KG1 (cell line): ENCODE results near the gene UTP14A.
"Not testable (repeated sequence)": the region's sequence is repeated elsewhere in the genome, so short reads cannot be mapped to it uniquely, and the experiment has no call there.

ENCODE experiments used
- DNase-seq: peaks from one replicate; lab custom pipeline; 2025; lab: John Stamatoyannopoulos, UW

Gene UTP14A, protein sequence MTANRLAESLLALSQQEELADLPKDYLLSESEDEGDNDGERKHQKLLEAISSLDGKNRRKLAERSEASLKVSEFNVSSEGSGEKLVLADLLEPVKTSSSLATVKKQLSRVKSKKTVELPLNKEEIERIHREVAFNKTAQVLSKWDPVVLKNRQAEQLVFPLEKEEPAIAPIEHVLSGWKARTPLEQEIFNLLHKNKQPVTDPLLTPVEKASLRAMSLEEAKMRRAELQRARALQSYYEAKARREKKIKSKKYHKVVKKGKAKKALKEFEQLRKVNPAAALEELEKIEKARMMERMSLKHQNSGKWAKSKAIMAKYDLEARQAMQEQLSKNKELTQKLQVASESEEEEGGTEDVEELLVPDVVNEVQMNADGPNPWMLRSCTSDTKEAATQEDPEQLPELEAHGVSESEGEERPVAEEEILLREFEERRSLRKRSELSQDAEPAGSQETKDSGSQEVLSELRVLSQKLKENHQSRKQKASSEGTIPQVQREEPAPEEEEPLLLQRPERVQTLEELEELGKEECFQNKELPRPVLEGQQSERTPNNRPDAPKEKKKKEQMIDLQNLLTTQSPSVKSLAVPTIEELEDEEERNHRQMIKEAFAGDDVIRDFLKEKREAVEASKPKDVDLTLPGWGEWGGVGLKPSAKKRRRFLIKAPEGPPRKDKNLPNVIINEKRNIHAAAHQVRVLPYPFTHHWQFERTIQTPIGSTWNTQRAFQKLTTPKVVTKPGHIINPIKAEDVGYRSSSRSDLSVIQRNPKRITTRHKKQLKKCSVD

DNA sequence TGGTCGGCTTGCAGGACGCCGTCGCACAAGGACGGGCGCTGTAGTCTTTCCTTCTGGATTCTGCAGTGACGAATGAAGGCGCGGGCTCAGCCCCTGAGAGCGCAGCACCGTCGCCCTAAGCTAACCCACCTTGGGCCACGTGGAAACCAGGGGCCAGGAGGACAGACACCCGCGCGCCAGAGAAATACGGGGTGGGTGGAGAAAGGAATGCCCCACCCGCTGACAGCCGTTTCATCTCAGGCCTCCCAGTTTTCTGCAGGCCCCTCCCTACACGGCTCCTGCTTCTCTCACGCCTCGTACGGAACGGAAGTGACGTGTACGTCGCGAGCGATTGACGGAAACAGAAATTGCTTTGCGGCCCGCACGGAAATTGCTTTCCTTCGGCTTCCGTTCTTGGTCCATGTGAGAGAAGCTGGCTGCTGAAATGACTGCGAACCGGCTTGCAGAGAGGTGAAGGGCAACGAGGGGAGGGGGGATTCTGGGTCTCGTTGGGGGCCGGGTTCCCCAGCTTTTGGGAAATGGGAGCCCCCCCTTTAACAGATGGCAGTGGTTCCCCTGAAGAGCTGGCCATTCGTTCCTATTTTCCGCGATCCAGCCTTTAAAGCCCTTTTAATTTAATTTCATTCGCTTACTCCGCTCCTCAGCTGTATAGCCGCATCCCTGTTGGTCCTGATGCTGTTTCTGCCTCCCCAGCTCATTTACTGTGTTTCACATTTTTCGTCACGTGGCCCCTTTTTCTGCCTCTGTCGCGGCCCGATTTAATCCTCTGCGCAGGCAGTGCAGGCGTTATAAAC lies at the start of gene UTP14A:
TSS of gene UTP14A (plus strand) at position 378 of the 794 bp plus-strand sequence. CDS start at position 425, 47 bp downstream.
- peak; percentile 24 for DNase-seq

DNA sequence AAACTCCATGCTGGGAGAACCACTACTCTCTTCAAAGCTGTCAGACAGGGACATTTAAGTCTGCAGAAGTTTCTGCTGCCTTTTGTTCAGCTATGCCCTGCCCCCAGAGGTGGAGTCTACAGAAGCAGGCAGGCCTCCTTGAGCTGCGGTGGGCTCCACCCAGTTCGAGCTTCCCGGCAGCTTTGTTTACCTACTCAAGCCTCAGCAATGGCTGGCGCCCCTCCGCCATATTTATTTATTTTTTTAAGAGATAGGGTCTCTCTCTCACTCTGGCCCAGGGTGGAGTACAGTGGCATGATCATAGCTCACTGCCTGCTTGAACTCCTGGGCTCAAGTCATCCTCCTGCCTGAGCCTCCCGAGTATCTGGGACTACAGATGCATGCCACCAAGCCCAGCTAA lies 46.8 kb upstream of the UTP14A start:
- DNase-seq, result not testable (repeated sequence)

DNA sequence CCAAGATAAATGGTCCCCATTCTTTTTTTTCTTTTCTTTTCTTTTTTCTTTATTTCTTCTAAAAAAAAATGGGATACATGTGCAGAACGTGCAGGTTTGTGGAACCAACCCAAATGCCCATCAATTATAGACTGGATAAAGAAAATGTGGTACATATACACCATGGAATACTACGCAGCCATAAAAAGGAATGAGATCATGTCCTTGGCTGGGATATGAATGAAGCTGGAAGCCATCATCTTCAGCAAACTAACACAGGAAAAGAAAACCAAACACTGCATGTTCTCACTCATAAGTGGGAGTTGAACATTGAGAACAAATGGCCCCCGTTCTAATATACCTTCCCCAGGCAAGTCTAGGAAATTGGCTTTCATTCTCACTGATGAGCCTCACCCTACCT lies 39.6 kb upstream of the UTP14A start:
- not testable (repeated sequence) for DNase-seq

DNA sequence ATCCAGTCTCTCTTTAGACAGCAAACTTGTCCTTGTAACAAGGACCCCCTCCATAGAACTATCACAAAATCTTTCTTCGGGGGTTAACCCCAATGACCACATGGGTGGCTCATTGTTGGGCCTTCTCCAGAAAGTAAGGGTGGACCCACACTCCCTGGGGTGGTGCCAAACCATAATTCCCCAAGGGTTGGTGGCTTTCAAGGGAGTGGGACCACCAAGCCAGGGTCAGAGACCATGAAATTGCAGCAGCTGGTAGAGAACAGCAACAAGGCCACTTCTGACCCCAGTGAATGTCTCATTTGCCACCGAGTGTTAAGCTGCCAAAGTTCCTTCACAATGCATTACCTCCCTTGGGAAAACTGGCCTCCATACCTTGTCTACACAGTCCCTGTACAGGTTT lies 33.4 kb upstream of the UTP14A start:
- no peak for DNase-seq

DNA sequence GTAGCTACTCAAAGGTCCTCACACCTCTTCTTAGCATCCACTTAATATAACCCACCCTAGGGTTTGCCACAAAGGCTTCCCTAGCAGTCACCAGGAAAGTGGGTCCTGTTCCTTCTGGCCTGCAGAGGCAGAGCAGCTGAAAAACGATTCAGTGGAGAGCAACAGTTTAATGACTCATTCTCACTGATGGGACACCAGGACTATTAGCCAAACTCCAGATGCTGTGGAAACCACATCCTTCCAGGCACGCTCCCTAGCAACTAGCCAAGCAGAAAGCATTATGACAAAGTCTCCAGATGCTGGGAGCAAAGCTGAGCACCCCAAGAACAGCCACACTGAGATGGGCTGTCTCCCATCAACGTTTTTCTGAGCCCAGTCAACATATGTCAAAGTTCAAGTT lies 30.3 kb upstream of the UTP14A start:
- no peak for DNase-seq

DNA sequence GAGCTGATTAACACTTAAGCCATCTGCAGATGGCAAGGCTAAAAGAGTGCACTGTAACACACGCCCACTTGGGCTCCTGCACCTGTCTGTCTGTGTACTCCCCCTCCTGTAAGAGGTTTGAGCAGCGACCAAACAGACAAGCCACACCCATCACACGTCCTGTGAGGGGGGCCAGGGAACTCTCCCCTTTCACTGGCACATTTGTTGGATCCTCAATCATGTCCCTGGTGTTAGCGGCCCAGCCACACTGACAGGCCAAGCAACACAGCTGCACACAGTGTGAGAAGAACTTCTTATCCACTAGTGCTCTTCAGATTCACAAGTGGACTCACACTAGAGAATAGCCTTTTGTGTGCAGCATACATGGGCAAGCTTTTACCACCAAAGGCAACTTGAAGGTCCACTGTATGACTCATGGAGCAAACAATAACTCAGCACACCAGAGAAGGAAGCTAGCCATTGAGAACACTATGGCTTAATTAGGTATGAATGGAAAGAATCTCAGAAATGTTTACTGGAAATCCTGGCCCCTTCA lies 29.1 kb upstream of the UTP14A start:
- no peak for DNase-seq

DNA sequence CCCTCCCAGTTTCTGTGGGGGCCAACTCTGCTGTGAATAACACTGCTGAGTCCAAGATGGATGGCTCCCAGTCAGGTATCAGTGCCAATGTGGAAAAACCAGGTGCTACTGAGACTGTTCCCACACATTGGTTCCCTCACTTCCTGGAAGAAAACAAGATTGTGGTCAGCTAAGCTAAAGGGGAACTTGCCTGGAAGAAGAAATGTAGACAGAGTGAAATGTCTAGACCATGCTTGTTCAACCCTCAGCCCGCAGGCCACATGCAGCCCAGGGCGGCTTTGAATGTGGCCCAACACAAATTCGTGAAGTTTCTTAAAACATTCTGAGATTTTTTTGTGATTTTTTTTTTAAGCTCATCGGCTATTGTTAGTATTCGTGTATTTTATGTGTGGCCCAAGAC lies 28.6 kb upstream of the UTP14A start:
- DNase-seq, result no peak

DNA sequence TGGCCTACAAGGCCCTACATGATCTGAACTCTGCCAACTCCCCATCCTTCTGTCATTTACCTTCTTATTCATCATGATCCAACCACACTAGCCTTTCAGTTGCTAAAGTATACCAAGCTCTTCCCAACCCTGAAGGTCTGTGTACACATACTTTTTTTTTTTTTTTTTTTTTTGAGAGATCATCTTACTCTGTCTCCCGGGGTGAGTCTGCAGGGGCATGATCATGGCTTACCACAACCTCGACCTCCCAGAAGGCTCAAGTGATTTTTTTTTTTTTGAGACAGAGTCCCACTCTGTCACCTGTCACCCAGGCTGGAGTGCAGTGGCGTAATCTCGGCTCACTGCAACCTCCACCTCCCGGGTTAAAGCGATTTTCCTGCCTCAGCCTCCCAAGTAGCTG lies 5.9 kb upstream of the UTP14A start:
- DNase-seq, result no peak

DNA sequence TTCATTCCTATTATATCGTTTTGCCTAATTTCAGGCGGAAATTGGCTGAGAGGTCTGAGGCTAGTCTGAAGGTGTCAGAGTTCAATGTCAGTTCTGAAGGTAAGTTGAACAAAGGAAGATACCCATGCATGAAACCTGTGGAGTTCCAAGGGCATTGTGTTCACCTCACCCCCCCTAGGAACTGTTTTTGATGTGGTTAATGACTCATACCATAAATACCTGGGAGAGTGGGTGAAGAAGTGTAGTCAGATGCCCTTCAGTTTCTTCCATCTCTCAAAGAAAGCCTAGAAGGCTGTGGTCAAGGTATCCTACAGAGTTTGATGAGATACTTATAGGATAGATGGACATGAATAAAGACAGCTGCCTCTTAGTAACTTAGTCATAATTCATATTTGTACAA lies 2.7 kb downstream of the UTP14A start:
- DNase-seq, result no peak

DNA sequence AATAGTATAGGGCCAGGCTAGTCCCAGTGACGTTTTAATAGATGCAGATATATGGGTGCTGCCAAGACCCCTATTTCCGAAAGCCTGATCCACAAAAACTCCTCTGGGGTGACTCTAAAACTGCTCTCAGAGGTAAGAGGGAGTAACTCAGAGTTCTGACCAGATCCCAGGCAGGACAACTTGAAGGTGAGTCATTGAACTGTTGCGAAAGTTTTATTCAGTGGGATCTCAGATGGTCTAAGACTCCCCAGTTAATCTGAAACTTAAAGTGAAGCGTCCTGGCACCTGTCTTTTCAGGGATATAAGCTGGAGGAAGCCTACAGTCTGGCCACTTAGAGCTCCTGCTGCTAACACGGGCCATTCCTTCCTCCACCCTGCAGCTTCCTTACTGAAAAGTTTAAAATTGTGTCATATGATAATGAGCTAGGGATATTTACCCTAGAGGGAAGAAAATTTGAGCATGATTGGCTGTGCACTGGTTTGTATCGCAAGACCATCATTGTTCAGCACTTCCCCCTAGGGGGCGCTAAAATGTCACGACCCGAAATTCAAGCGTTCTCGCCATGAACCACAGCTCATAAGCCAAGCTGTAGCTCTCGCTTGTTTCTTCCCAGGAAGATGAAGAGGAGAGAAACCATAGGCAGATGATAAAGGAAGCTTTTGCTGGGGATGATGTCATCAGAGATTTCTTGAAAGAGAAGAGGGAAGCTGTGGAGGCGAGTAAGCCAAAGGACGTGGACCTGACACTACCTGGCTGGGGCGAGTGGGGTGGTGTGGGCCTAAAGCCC lies 19.5 kb downstream of the UTP14A start:
- DNase-seq, result peak; percentile 1

DNA sequence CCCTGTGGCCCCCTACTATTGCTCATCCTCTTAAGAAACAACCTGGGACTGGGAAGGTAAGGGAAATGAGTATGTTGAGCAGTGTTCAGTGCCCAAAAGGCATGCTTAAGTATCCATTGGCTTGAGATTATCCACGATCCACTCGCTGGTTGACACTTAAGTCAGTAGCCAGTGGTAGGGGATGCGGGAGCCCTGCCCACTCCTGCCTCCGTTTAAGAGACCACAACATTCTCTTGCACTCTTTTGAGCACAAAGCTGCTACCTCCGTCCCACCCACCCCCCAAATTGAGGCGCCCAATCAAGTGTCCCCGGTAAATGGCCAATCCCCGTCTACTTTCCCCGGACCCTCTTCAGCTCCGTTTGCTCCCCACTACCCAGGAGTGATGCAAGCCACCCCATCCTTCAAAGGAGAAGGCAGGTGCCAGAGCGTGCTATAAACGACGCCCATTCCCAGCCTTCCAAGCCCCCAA lies 25.0 kb downstream of the UTP14A start:
- no peak for DNase-seq

DNA sequence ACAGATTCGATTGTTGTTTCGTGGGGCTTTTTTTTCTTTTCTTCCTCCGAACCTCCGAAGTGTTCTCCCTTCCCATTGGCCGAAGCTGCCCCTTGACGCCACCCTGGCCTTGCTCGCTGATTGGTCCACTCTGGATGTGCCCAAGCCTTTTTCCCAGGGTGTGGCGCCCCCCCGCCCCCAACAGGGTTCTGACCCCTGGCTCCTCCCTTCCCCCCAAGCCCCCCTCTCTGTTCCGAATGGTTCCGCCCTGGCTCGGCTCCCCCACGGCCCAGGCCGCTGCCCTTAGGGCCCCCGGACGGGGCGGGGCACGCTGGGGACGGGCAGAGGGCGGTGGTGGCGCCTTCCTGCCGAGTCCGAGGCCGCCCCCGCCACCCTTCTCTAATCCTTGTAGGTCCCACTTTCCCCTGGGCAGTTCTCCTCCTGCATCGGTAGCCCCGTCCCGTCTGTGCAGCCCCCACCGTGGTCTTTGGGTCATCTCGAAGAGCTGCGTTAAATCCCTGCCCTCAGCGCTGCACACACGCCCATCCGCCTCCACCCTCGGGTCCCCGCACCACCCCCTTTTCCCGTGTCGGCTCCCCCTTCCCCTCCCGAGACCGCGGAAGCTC lies 25.5 kb downstream of the UTP14A start:
- DNase-seq, result no peak

DNA sequence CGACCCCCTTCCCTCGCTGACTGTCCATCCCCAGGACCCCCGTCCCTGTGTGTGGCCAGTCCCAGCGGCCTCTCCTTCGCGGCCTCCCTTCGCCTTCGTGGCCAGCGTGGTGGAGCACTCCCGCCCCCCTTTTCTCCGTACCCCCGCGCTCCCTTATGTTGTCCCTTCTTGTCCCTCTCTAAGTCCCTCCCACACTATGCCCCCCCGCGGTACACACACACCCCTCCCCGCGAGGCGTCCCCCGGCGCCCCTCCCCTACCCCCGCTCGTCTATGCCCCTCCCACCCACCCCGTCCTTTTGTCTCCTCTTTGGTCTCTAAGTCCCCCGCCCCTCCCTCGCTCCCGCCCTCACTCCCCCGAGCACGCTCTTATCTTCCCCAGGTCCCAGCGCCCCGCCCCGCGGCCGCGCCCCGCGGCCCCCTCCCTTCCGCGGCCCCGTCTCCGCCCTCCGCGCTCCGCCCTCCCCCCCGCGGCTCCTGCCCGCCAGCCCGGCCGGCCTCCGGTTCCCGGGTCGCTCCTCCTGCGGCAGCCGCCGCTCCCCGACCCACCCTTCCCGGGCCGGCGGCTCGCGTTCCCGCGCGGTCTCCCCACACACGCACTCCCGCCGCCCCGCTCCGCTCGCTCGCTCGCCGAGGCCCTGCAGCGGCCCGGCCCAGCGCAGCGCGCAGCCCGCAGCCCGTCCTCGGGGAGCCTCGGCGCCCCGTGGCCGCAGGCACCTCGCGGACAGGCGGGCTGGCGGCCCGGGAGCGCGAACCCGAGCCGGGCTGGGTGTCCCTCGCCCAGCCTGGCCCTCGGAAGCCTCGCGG lies 26.3 kb downstream of the UTP14A start:
- no peak for DNase-seq

DNA sequence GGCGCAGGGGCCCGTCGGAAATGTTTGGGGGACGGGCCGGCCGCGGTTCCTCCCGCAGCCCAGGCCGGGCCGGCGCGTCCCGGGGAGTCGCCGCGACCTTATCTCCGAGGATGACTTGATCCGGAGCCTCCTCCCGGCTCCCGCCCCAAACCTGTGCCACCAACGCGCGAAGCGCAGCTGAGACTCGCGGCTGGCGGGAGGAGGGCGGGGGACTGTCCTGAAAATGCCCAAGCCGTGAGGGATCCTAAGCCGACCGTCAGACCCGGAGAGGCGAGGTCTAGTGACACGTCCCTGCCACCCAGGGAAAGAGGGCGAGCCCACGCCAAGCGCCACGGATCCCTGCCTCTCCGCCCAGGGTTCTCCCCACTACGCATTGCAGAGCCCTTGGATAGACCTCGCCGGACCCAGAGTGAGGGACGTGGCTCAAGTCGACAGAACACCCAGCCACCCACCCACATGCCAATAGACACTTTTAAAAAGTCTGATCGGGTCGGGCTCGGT lies 26.9 kb downstream of the UTP14A start:
- no peak for DNase-seq

DNA sequence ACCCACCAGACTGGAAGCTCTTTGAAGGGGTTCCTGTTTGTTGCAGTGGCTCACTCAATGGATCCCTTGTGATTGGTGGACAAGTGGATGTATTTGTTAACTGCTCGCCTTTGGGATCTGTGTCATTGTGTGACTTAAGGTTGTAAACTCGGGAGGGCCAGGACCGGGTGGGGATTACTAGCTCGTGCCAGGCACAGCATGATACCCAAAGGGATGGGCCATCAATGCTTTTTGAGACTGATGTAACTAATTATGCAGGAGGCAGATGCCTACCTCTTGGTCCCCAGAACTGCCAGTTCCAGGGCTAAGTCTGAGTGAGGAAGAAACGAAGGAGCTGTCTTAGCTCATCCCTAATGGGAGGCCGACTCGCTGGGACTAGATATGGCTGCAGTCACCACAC lies 27.7 kb downstream of the UTP14A start:
- no peak for DNase-seq

DNA sequence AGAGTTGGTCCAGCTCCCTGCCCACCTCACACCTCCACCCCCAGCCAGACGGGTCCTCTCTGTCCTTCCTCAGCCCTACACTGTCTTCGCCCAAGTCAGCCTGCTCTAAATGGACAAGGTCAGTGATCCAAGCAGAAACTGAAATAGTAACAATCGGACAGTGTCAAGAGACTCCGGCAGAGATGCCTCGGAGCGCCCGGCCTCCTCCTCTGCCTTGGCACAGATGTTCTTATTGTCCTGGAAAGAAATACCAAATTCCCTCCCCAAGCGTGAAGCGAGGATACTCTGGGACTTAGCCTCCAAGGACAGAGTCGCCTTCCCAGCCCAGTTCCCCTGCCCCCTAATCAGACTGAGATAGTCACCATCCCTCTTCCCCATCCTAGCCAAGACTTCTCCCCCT lies 28.5 kb downstream of the UTP14A start:
- DNase-seq, result no peak

DNA sequence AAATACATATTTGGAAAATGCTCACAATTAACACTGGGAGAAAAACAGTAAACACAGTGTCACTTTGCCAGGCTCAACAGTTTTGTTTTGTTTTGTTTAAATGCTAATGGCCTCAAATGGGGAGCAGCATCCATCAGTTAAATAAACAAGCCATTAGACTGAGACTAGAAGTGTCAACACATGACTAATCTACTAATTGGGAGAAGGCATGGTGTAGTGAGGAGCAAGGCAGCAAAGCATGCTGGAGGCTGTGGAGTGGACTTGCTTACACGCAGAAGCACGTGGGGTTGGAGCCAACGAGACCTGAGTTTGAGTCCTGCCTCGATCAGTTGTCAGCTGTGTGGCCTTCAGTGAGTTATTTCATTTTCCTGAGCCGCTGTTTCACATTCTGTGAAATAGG lies 29.0 kb downstream of the UTP14A start:
- no peak for DNase-seq

DNA sequence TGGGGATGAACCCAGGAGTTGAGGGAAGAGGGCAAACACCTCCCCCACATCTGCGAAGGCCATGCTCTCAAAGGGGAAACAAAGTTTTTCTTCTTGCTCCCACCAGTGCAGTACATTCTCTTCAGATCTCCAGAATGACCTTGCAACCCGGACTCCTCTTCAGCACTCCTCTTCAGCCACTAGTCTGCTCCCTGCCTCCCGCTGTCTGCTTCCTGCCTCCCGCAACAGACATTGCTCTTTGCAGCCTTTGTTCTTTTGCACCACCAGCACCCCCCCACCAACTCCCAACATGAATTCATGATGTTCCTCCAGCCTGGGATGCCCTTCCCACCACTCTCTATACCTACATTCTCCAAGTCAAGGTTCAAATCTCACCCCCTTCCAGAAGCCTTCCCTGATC lies 32.1 kb downstream of the UTP14A start:
- no peak for DNase-seq

DNA sequence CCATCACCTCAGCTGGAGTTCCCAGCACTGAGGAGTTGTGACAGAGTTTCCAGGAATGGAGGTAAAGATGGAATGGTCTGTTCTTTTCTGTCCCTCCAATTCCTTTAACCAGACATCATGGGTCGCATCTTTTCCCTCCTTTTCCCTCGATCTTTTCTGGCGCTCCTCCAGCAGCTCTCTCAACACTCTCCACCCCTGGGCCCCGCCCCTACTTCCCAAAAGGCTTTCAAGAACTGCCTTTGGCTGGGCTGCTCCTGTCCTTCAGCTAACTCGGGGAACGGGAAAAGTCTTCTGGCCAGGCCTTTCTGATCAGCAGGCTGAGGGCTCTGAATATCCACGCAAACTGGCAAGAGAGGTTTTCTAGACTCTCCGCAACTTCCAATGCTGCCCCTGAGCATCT lies 34.0 kb downstream of the UTP14A start:
- DNase-seq, result no peak

DNA sequence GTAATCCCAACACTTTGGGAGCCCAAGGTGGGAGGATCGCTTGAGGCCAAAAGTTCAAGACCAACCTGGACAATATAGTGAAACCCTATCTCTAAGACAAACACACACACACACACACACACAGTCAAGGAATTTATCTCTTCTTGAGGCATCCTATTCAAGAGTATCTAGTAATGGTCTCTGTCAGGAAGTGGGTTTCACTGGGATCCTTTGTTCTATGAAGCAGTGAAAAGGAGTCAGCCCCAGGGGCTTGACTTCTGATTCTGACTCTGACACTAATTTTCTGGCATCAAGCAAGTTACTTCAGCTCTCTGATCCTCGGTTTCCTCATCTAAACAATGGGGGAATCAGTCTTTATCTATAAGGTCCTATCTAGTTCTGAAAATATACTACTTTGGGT lies 34.8 kb downstream of the UTP14A start:
- DNase-seq, result no peak
